ENCODE measurements around the gene LRWD1.
"Not testable (repeated sequence)": the region's sequence is repeated elsewhere in the genome, so short reads cannot be mapped to it uniquely, and the experiment has no call there.

The LRWD1 gene

GRCh38 chr7:102469351-102469971 is 4.7 kb downstream of the LRWD1 start:
- DNase-seq: no peak

GRCh38 chr7:102469972-102470825 is 5.4 kb downstream of the LRWD1 start:
- DNase-seq: no peak

- DNase-seq: no peak
Measured at GRCh38 chr7:102471791-102472125, 7.0 kb downstream of the LRWD1 start.

- no peak for DNase-seq
Measured at GRCh38 chr7:102472126-102473041, 7.6 kb downstream of the LRWD1 start.

GRCh38 chr7:102473271-102473991 is 8.6 kb downstream of the LRWD1 start:
- DNase-seq: no peak

GRCh38 chr7:102474116-102474515 is 9.3 kb downstream of the LRWD1 start:
- not testable (repeated sequence) for DNase-seq

- not testable (repeated sequence) for DNase-seq
Measured at GRCh38 chr7:102474736-102475435, 10.1 kb downstream of the LRWD1 start.

- DNase-seq: not testable (repeated sequence)
Measured at GRCh38 chr7:102478314-102479208, 13.8 kb downstream of the LRWD1 start, which contains the start of gene POLR2J. TSS of gene POLR2J (minus strand) at chr7:102478922. CDS start at chr7:102478860, 62 bp downstream.

GRCh38 chr7:102479209-102479584 is 14.4 kb downstream of the LRWD1 start:
- not testable (repeated sequence) for DNase-seq

GRCh38 chr7:102479982-102480637 is 15.3 kb downstream of the LRWD1 start:
- not testable (repeated sequence) for DNase-seq

GRCh38 chr7:102481962-102482361 is 17.2 kb downstream of the LRWD1 start:
- not testable (repeated sequence) for DNase-seq

GRCh38 chr7:102484317-102484716 is 19.5 kb downstream of the LRWD1 start:
- DNase-seq: not testable (repeated sequence)

- DNase-seq: not testable (repeated sequence)
Measured at GRCh38 chr7:102490529-102491075, 25.8 kb downstream of the LRWD1 start.

GRCh38 chr7:102493220-102493935 is 28.6 kb downstream of the LRWD1 start:
- DNase-seq: not testable (repeated sequence)

GRCh38 chr7:102494026-102494425 is 29.2 kb downstream of the LRWD1 start:
- DNase-seq: not testable (repeated sequence)

- not testable (repeated sequence) for DNase-seq
Measured at GRCh38 chr7:102494473-102495149, 29.8 kb downstream of the LRWD1 start.

GRCh38 chr7:102496861-102497260 is 32.1 kb downstream of the LRWD1 start:
- DNase-seq: not testable (repeated sequence)

GRCh38 chr7:102497308-102497707 is 32.5 kb downstream of the LRWD1 start:
- DNase-seq: not testable (repeated sequence)
